Fibroblast of mammary gland (primary cell): ENCODE data around the gene LRRC49.
"Not testable (repeated sequence)": the region's sequence is repeated elsewhere in the genome, so short reads cannot be mapped to it uniquely, and the experiment has no call there.

Experiments
- DNase-seq: peaks from one replicate; pipeline ENCODE4 v3.0.0-alpha.2; 2010; ENCODE audit warnings: low read depth
- H3K4me3 ChIP-seq: 2 replicates; pipeline ENCODE4 v1.5.1; 2011; ENCODE audit warnings: low read depth, mild to moderate bottlenecking, low read length, moderate library complexity; ENCODE audit not compliant: control insufficient read depth
- CTCF ChIP-seq: conservative IDR thresholded peaks from 2 replicates; pipeline ENCODE4 v1.5.1; 2011; ENCODE audit warnings: low read depth, low read length, inconsistent platforms; ENCODE audit not compliant: control insufficient read depth, insufficient read depth

The LRRC49 gene

GRCh38 chr15:71043373-71043772 is 150.7 kb downstream of the LRRC49 start:
- DNase-seq: peak; percentile 90
- H3K4me3 ChIP-seq: no peak overlapping the region
- TF ChIP-seq CTCF: no peak

- DNase-seq: peak; percentile 91
- TF ChIP-seq CTCF: no peak
- no peak overlapping the region for H3K4me3 ChIP-seq
Observed at GRCh38 chr15:71044006-71044405, 151.4 kb downstream of the LRRC49 start.

- DNase-seq: not testable (repeated sequence)
Observed at GRCh38 chr15:71046146-71046545, 153.5 kb downstream of the LRRC49 start.

GRCh38 chr15:71048913-71049675 is 156.5 kb downstream of the LRRC49 start:
- peak; percentile 96 for DNase-seq
- TF ChIP-seq CTCF: no peak
- no peak overlapping the region for H3K4me3 ChIP-seq

More at GRCh38 chr15:71046146-71046545, 153.5 kb downstream of the LRRC49 start:
- H3K4me3 ChIP-seq: not testable (repeated sequence)

- peak; percentile 54 for DNase-seq
- no peak for TF ChIP-seq CTCF
- no peak overlapping the region for H3K4me3 ChIP-seq
Observed at GRCh38 chr15:71049706-71050422, 157.2 kb downstream of the LRRC49 start.

GRCh38 chr15:71050461-71050860 is 157.8 kb downstream of the LRRC49 start:
- no peak overlapping the region for H3K4me3 ChIP-seq
- no peak for DNase-seq
- no peak for TF ChIP-seq CTCF

- no peak overlapping the region for H3K4me3 ChIP-seq
- TF ChIP-seq CTCF: no peak
- DNase-seq: peak; percentile 92
Observed at GRCh38 chr15:71051539-71051938, 158.9 kb downstream of the LRRC49 start.
